Testis (tissue), 3 donors: ENCODE measurements around the gene TMEM100. TPM values are rescaled to one million over a fixed set of nuclear protein-coding genes. Genes with fewer than 3 reads are reported as not detected.

ENCODE experiments used
- DNase-seq: peaks from one replicate; pipeline ENCODE4 v3.0.0-alpha.2; 2019
- H3K27ac ChIP-seq, 2 donors: fragments of 200-600 bp; sonication (generic); one replicate each; pipeline ENCODE4 v1.5.1; 2019
- H3K27me3 ChIP-seq: fragments of 200-600 bp; sonication (generic); one replicate; pipeline ENCODE4 v1.5.1; 2019
- H3K36me3 ChIP-seq: fragments of 200-600 bp; sonication (generic); one replicate; pipeline ENCODE4 v1.5.1; 2017; ENCODE audit warnings: low read depth; ENCODE audit errors: missing control alignments
- H3K4me1 ChIP-seq: fragments of 200-600 bp; sonication (generic); one replicate; pipeline ENCODE4 v1.5.1; 2019
- H3K4me3 ChIP-seq, 2 donors: fragments of 200-600 bp; sonication (generic); one replicate each; pipeline ENCODE4 v1.5.1; 2017 to 2019
- H3K9me3 ChIP-seq: fragments of 200-600 bp; sonication (generic); one replicate; pipeline ENCODE4 v1.5.1; 2017
- POLR2A ChIP-seq: fragments of 450-650 bp; IDR thresholded peaks from one replicate; pipeline ENCODE4 v1.6.1; 2017; ENCODE audit warnings: antibody characterized with exemption, mild to moderate bottlenecking, moderate library complexity
- WGBS, 2 donors: methylation state at CpG; one replicate each; pipeline ENCODE4 v1.1.5; 2018; 5-methylcytosine and 5-hydroxymethylcytosine counted together
- intact Hi-C: fragments of 100-400 bp; cut with DNase I; formaldehyde crosslinking; loops from one replicate; pipeline ENCODE4 v1.15.1; 2023; ENCODE audit warnings: low total_unique reads
- polyA plus RNA-seq: library from polyadenylated mRNA; stranded (reverse); fragments of 350-450 nt; fragmentation: Illumina TruSeq; extraction: RNeasy Lipid Tissue Mini Kit (QIAGEN cat#74804); gene quantifications from one replicate; pipeline ENCODE4 v1.2.3, GENCODE V29; 2014; ENCODE audit warnings: low read depth, low replicate concordance; ENCODE audit not compliant: insufficient read depth
- total RNA-seq, 2 donors: library from RNA; depleted of rRNA; stranded (reverse); fragments of >200 nt; gene quantifications; one replicate each; pipeline ENCODE4 v1.2.3, GENCODE V29; 2016
- TF ChIP-seq, protein P1 (sequence below), 3 experiments: fragments of 450-650 bp in 2 of 3; fragments of 200-600 bp in 1 of 3; sonication (generic) in 1 of 3; IDR thresholded peaks; one replicate each; pipeline ENCODE4 v1.5.1; 2016 to 2019; ENCODE audit warnings: antibody characterized with exemption in 3 of 3, mild to moderate bottlenecking in 2 of 3, moderate library complexity in 1 of 3

TMEM100 gene
- total and polyA plus RNA-seq, 3 donors from 2014 or later: 3.1 to 5.8 (median 4.4) TPM

DNA sequence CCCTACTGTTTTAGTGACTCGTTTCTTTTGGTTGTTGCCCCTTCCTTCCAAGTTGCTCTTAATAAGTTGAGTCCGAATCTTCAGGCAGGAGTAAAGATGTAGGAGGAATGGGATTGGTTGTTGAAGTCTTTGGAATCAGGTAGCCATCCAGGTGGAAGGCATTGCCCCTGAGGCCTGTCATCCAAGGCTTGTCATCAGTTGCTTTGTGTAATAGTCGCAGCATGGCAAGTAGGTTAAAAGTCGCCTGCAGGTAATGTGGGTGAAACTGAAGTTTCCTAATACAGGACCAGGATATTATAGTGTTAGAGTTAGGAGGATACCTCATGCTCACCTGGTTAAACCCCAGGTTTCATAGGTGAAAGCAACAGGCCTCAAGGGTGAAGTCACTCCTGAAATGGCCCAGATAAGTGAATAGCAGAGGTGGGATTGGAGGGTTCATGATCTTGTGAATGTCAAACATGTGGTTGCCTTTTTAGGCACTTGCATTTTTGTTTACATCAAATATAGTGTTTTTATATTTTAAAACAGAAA, 29.1 kb upstream of the TMEM100 start:
- no peak for DNase-seq
- Histone ChIP-seq H3K4me1 (peaks cover 7% of the 10 kb centered on the region), H3K27ac (peak overlapping the region; percentile 91 to 92), H3K4me3 (peak overlapping the region; percentile 92 to 93), H3K27me3 (no peaks in the 10 kb centered on the region), H3K36me3 (no peaks in the 10 kb centered on the region), H3K9me3 (no peaks in the 10 kb centered on the region)
- TF ChIP-seq, protein P1, sequence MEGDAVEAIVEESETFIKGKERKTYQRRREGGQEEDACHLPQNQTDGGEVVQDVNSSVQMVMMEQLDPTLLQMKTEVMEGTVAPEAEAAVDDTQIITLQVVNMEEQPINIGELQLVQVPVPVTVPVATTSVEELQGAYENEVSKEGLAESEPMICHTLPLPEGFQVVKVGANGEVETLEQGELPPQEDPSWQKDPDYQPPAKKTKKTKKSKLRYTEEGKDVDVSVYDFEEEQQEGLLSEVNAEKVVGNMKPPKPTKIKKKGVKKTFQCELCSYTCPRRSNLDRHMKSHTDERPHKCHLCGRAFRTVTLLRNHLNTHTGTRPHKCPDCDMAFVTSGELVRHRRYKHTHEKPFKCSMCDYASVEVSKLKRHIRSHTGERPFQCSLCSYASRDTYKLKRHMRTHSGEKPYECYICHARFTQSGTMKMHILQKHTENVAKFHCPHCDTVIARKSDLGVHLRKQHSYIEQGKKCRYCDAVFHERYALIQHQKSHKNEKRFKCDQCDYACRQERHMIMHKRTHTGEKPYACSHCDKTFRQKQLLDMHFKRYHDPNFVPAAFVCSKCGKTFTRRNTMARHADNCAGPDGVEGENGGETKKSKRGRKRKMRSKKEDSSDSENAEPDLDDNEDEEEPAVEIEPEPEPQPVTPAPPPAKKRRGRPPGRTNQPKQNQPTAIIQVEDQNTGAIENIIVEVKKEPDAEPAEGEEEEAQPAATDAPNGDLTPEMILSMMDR (IDR thresholded peaks at IDR 0.05): no peak
- TF ChIP-seq POLR2A: no peak
- intact Hi-C loops: no loop called here
- 29 to 40% methylated on average over 4 of the region's 4 CpGs for WGBS, 2 donors

- WGBS, 2 donors: 0% methylated on average over 15 to 48 of the region's 53 CpGs
- no peaks in the 10 kb centered on the region for H3K9me3 ChIP-seq
- H3K27ac ChIP-seq: peak within 1 kb of the TSS; percentile 91 to 92
- no peaks in the 10 kb centered on the region for H3K27me3 ChIP-seq
- H3K36me3 ChIP-seq: no peaks in the 10 kb centered on the region
- H3K4me3 ChIP-seq: peak within 1 kb of the TSS; percentile 92 to 93
- intact Hi-C loops: no loop called here
- TF ChIP-seq, protein P1 (IDR thresholded peaks at IDR 0.05): peak in 1 of 3 experiments; percentile 37
- no peak for TF ChIP-seq POLR2A
- DNase-seq: peak; percentile 97
- peaks cover 7% of the 10 kb centered on the region for H3K4me1 ChIP-seq
Observed at GRCh38 chr17:55750750-55751657, 28.3 kb upstream of the TMEM100 start, which contains the start of gene PCTP. TSS of gene PCTP (plus strand) at chr17:55751051. CDS start at chr17:55751104, 53 bp downstream.

GRCh38 chr17:55749985-55750384, 27.3 kb upstream of the TMEM100 start:
- WGBS, 2 donors: 47 to 82% methylated on average over 4 of the region's 4 CpGs
- Histone ChIP-seq H3K27me3 (no peaks in the 10 kb centered on the region), H3K9me3 (no peaks in the 10 kb centered on the region), H3K4me1 (peaks cover 7% of the 10 kb centered on the region), H3K36me3 (no peaks in the 10 kb centered on the region), H3K4me3 (no peak overlapping the region), H3K27ac (no peak overlapping the region)
- intact Hi-C loops: no loop called here
- TF ChIP-seq POLR2A: no peak
- TF ChIP-seq, protein P1 (IDR thresholded peaks at IDR 0.05): no peak
- no peak for DNase-seq

GRCh38 chr17:55748841-55749240, 26.2 kb upstream of the TMEM100 start:
- 92 to 95% methylated on average over 1 of the region's 1 CpG for WGBS, 2 donors
- DNase-seq: no peak
- H3K9me3 ChIP-seq: no peaks in the 10 kb centered on the region
- H3K4me3 ChIP-seq: no peak overlapping the region
- intact Hi-C loops: no loop called here
- H3K36me3 ChIP-seq: no peaks in the 10 kb centered on the region
- peaks cover 7% of the 10 kb centered on the region for H3K4me1 ChIP-seq
- no peaks in the 10 kb centered on the region for H3K27me3 ChIP-seq
- H3K27ac ChIP-seq: no peak overlapping the region
- TF ChIP-seq, protein P1 (IDR thresholded peaks at IDR 0.05): no peak
- TF ChIP-seq POLR2A: no peak
